ENCODE measurements around the gene PRKCE. TPM values are rescaled to one million over a fixed set of nuclear protein-coding genes. Genes with fewer than 3 reads are reported as not detected.

The PRKCE gene
- total and polyA plus RNA-seq, 2 donors (not counting 3 experiments of a cell fraction or from before 2014, with no cell fraction given) = 27.9 to 33.9 TPM

DNA sequence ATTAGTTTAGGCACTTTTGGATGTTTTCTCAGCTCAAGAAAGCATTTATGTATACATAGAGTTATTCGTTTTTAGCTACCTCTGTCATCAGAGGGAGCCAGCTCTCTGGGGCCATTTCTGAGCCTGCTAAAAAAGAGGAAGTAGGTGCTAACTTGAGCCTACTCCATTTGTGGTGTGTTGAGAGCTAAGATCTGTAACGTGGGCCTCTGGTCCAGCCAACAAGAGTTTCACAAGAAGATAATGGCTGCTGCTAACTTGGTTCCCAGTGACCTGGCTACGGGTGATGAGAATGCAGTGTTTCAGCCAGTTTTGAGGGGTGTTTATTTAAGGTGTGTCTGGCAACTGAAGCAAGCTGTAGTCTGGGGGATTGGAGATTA, 182.5 kb downstream of the PRKCE start:
- no peaks in the 10 kb centered on the region for H4K20me1 ChIP-seq (replicated peaks; ENCODE audit: control insufficient read depth, extremely low read depth, insufficient read depth, low read length)
- no peak overlapping the region for H3K9ac ChIP-seq (replicated peaks; ENCODE audit: extremely low read depth, insufficient read depth, low read length)
- H3K4me3 ChIP-seq (replicated peaks in 1 of 3; ENCODE audit: insufficient read depth in 1 of 3, low read depth in 1 of 3, low read length in 3 of 3) = no peak overlapping the region
- ChIA-PET CTCF (interaction anchor here (0.9 to 1.4 kb wide), 4 partner anchors 10 to 105 kb away, joined by 3 to 5 read pairs (median 3); no protein-coding TSS in a partner anchor), POLR2A (no interaction called here)
- intact Hi-C loops (cut with micrococcal nuclease) = no loop called here
- no peak overlapping the region for H3K4me2 ChIP-seq (ENCODE audit: insufficient read depth, low read length)
- no peak overlapping the region for H2AFZ ChIP-seq (ENCODE audit: low read depth, low read length)
- peaks cover 3% of the 10 kb centered on the region for H3K9me3 ChIP-seq (replicated peaks; ENCODE audit: control insufficient read depth, insufficient read depth, low read length)
- no peaks in the 10 kb centered on the region for H3K27me3 ChIP-seq (ENCODE audit: control insufficient read depth in 2 of 2, insufficient read depth in 2 of 2, low read length in 2 of 2)
- no peaks in the 10 kb centered on the region for H3K4me1 ChIP-seq (ENCODE audit: control insufficient read depth, extremely low read depth, insufficient read depth, low read length)
- FAIRE-seq (no peak), DNase-seq (ENCODE audit: low read depth, low spot score) (no peak)
- dilution Hi-C loops (cut with MboI; ENCODE audit: extremely low pct_ligation_motif_present, low sequenced_read_pairs) = no loop called here
- H3K27ac ChIP-seq (ENCODE audit: insufficient read depth, low read depth, low read length) = no peak overlapping the region
- H3K9me1 ChIP-seq (replicated peaks; ENCODE audit: control insufficient read depth, extremely low read depth, insufficient read depth, low read length) = no peaks in the 10 kb centered on the region
- H3K36me3 ChIP-seq (ENCODE audit: control insufficient read depth in 2 of 2, extremely low read depth in 1 of 2, insufficient read depth in 2 of 2, low read length in 2 of 2) = no peaks in the 10 kb centered on the region
- TF ChIP-seq EZH2 (IDR thresholded peaks at IDR 0.05; ENCODE audit: borderline replicate concordance, low read depth, low read length, severe bottlenecking) = no peak
- TF ChIP-seq JUN (IDR thresholded peaks at IDR 0.05; ENCODE audit: borderline replicate concordance, insufficient read depth, insufficient read length, low read depth) = no peak
- TF ChIP-seq, protein P1, sequence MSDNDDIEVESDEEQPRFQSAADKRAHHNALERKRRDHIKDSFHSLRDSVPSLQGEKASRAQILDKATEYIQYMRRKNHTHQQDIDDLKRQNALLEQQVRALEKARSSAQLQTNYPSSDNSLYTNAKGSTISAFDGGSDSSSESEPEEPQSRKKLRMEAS (IDR thresholded peaks at IDR 0.05; ENCODE audit: insufficient read depth, insufficient read length) = no peak
- TF ChIP-seq GATA2 (IDR thresholded peaks at IDR 0.05; ENCODE audit: insufficient read depth, insufficient read length, low read depth, low read length) = no peak
- TF ChIP-seq FOS (IDR thresholded peaks at IDR 0.05; ENCODE audit: borderline replicate concordance, insufficient read depth, low read length) = no peak
- no peak for TF ChIP-seq POLR2AphosphoS5 (IDR thresholded peaks at IDR 0.05; ENCODE audit: insufficient read depth, low read depth, low read length)
- TF ChIP-seq, protein P2, sequence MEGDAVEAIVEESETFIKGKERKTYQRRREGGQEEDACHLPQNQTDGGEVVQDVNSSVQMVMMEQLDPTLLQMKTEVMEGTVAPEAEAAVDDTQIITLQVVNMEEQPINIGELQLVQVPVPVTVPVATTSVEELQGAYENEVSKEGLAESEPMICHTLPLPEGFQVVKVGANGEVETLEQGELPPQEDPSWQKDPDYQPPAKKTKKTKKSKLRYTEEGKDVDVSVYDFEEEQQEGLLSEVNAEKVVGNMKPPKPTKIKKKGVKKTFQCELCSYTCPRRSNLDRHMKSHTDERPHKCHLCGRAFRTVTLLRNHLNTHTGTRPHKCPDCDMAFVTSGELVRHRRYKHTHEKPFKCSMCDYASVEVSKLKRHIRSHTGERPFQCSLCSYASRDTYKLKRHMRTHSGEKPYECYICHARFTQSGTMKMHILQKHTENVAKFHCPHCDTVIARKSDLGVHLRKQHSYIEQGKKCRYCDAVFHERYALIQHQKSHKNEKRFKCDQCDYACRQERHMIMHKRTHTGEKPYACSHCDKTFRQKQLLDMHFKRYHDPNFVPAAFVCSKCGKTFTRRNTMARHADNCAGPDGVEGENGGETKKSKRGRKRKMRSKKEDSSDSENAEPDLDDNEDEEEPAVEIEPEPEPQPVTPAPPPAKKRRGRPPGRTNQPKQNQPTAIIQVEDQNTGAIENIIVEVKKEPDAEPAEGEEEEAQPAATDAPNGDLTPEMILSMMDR (IDR thresholded peaks at IDR 0.05; ENCODE audit: extremely low read depth in 1 of 2, insufficient read depth in 1 of 2, low read depth in 1 of 2, low read length in 2 of 2) = no peak
- TF ChIP-seq MYC (IDR thresholded peaks at IDR 0.05; ENCODE audit: low read depth, low read length) = no peak
- no peak for TF ChIP-seq POLR2A (IDR thresholded peaks at IDR 0.05; ENCODE audit: low read depth, low read length)
- no TSS peak for BruUV-seq (replicated peaks)
- no peaks in the 10 kb centered on the region for H3K79me2 ChIP-seq (ENCODE audit: control insufficient read depth, insufficient read depth, low read length)
